Fibroblast of skin of abdomen (primary cell): ENCODE measurements around the gene RNF214.
"Not testable (repeated sequence)": the region's sequence is repeated elsewhere in the genome, so short reads cannot be mapped to it uniquely, and the experiment has no call there.

Experiments used
- DNase-seq: peaks from one replicate; pipeline ENCODE4 v3.0.0-alpha.2; 2013

RNF214 gene

GRCh38 chr11:117318738-117319137 lies 86.3 kb downstream of the RNF214 start:
- DNase-seq = no peak

GRCh38 chr11:117319214-117319840 lies 86.9 kb downstream of the RNF214 start:
- DNase-seq = peak; percentile 77

GRCh38 chr11:117327255-117327566 lies 94.7 kb downstream of the RNF214 start:
- DNase-seq = not testable (repeated sequence)

GRCh38 chr11:117327567-117328374 lies 95.3 kb downstream of the RNF214 start, which contains the start of gene CEP164:
Gene CEP164 (plus strand): TSS chr11:117327854. CDS start chr11:117338587, 10,733 bp downstream.
- peak; percentile 97 for DNase-seq

GRCh38 chr11:117328375-117329010 lies 96.0 kb downstream of the RNF214 start:
- DNase-seq = peak; percentile 30

GRCh38 chr11:117332843-117333242 lies 100.4 kb downstream of the RNF214 start:
- DNase-seq = no peak

GRCh38 chr11:117333917-117334316 lies 101.4 kb downstream of the RNF214 start:
- DNase-seq = peak; percentile 31

GRCh38 chr11:117334896-117335295 lies 102.4 kb downstream of the RNF214 start:
- no peak for DNase-seq

GRCh38 chr11:117335399-117335798 lies 102.9 kb downstream of the RNF214 start:
- DNase-seq = no peak
